Vagina (tissue), 2 donors: ENCODE measurements around the gene FBXL17. TPM values are rescaled to one million over a fixed set of nuclear protein-coding genes. Genes with fewer than 3 reads are reported as not detected.

Experiments used
- DNase-seq, 2 donors: peaks; one replicate each; pipeline ENCODE4 v3.0.0-alpha.2; 2017; ENCODE audit errors: extremely low spot score in 2 of 2
- H3K27ac ChIP-seq: fragments of 200-600 bp; sonication (generic); one replicate; pipeline ENCODE4 v1.5.1; 2019
- H3K27me3 ChIP-seq: fragments of 200-600 bp; sonication (generic); one replicate; pipeline ENCODE4 v1.5.1; 2019
- H3K36me3 ChIP-seq, 2 donors: fragments of 200-600 bp; sonication (generic); one replicate each; pipeline ENCODE4 v1.5.1; 2017 to 2019
- H3K4me1 ChIP-seq: fragments of 200-600 bp; sonication (generic); one replicate; pipeline ENCODE4 v1.5.1; 2019
- H3K4me3 ChIP-seq, 2 donors: fragments of 200-600 bp; sonication (generic); 1 replicate in 1 of 2; 2 replicates in 1 of 2; pipeline ENCODE4 v1.5.1; 2016 to 2019
- H3K9me3 ChIP-seq: fragments of 200-600 bp; sonication (generic); one replicate; pipeline ENCODE4 v1.5.1; 2019
- POLR2A ChIP-seq, 2 donors: fragments of 450-650 bp; IDR thresholded peaks; one replicate each; pipeline ENCODE4 v1.6.1; 2017; ENCODE audit warnings: antibody characterized with exemption in 2 of 2, mild to moderate bottlenecking in 2 of 2, moderate library complexity in 2 of 2
- POLR2AphosphoS5 ChIP-seq, 2 donors: sonication (generic); formaldehyde crosslinking; IDR thresholded peaks; one replicate each; pipeline ENCODE4 v1.9.0; 2017; ENCODE audit warnings: antibody characterized with exemption in 2 of 2, mild to moderate bottlenecking in 2 of 2, low read depth in 1 of 2; ENCODE audit not compliant: insufficient read depth in 1 of 2
- intact Hi-C: fragments of 100-400 bp; cut with DNase I; formaldehyde crosslinking; loops from one replicate; pipeline ENCODE4 v1.15.1; 2023
- total RNA-seq: library from RNA; depleted of rRNA; stranded (reverse); fragments of >200 nt; gene quantifications from one replicate; pipeline ENCODE4 v1.2.3, GENCODE V29; 2016
- TF ChIP-seq, protein P1 (sequence below), 3 experiments: fragments of 450-650 bp in 2 of 3; fragments of 200-600 bp in 1 of 3; sonication (generic) in 1 of 3; IDR thresholded peaks; one replicate each; pipeline ENCODE4 v1.5.1; 2017 to 2019; ENCODE audit warnings: antibody characterized with exemption in 3 of 3, mild to moderate bottlenecking in 2 of 3, moderate library complexity in 2 of 3

Gene FBXL17
- total RNA-seq, 1 donor from 2014 or later: 15.0 TPM

DNA sequence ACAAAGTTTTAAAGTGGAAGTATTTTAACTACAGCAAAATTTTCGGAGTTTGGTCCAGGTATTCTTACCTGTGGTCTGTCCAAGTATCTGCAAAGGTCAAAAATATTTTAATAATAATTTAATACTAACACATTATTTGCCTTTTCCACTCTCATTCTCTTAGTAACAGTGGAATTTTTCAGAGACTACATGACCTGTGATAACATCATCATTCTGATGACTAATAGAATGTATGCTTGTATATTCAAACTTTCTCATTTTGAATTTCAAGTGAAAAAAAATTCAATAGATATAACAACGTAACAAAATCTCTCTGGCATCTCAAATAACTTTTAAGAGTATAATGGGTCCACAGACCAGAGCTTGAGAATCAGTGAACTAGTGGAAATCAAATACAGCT lies 78.3 kb downstream of the FBXL17 start:
- Histone ChIP-seq H3K4me3 (no peak overlapping the region), H3K27ac (no peak overlapping the region), H3K4me1 (no peaks in the 10 kb centered on the region), H3K27me3 (no peaks in the 10 kb centered on the region), H3K36me3 (no peaks in the 10 kb centered on the region), H3K9me3 (no peaks in the 10 kb centered on the region)
- intact Hi-C loops: no loop called here
- no peak for TF ChIP-seq POLR2A (IDR thresholded peaks at IDR 0.05)
- TF ChIP-seq POLR2AphosphoS5 (IDR thresholded peaks at IDR 0.05; ENCODE audit: insufficient read depth in 1 of 2, low read depth in 1 of 2): no peak
- TF ChIP-seq, protein P1, sequence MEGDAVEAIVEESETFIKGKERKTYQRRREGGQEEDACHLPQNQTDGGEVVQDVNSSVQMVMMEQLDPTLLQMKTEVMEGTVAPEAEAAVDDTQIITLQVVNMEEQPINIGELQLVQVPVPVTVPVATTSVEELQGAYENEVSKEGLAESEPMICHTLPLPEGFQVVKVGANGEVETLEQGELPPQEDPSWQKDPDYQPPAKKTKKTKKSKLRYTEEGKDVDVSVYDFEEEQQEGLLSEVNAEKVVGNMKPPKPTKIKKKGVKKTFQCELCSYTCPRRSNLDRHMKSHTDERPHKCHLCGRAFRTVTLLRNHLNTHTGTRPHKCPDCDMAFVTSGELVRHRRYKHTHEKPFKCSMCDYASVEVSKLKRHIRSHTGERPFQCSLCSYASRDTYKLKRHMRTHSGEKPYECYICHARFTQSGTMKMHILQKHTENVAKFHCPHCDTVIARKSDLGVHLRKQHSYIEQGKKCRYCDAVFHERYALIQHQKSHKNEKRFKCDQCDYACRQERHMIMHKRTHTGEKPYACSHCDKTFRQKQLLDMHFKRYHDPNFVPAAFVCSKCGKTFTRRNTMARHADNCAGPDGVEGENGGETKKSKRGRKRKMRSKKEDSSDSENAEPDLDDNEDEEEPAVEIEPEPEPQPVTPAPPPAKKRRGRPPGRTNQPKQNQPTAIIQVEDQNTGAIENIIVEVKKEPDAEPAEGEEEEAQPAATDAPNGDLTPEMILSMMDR (IDR thresholded peaks at IDR 0.05): no peak
- no peak for DNase-seq

DNA sequence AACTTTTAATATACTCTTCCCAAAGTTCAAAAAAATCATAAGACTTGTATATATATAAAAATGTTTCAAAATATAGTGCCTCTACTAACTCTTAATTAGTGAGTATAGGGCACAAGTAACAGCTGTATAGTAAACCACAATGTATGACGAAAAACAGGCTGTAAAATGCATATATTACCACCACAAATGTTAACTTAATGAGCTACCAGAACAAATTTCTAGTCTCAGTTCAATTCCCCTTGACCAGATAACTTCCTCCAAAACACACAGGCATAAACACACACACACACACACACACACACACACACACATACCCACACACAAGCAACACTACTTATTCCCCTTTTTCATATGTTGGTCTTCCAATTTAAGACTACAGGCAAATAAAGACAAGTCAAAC lies 78.8 kb downstream of the FBXL17 start:
- intact Hi-C loops: no loop called here
- H3K27ac ChIP-seq: no peak overlapping the region
- no peak for DNase-seq
- no peaks in the 10 kb centered on the region for H3K9me3 ChIP-seq
- H3K36me3 ChIP-seq: no peaks in the 10 kb centered on the region
- no peaks in the 10 kb centered on the region for H3K4me1 ChIP-seq
- no peak for TF ChIP-seq POLR2AphosphoS5 (IDR thresholded peaks at IDR 0.05; ENCODE audit: insufficient read depth in 1 of 2, low read depth in 1 of 2)
- H3K27me3 ChIP-seq: no peaks in the 10 kb centered on the region
- H3K4me3 ChIP-seq: no peak overlapping the region

DNA sequence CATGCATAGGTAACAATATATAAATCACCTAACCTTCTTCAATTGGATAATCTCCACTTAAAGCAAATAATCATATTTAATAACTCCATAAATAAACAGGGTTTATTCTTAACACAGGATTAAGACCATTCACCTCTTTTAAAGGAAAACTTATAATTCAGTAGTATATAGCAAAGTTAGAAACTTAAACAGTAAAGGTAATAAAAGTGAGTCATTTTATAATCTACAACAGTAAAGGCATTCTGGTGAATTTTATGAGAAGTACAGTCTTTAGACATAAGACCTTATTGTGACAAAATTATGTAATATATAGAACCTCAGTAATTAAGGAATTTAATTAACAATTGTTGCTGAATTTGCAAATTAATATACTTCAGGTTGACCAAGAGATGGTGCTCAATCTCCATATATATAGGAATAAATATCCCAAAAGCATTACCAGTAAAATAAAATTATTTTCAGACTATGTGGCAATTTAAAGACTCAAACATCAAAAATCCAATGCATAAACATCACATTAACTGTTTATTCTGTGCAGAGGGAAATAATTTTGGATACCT lies 84.8 kb downstream of the FBXL17 start:
- no peak for DNase-seq
- no peak overlapping the region for H3K27ac ChIP-seq
- TF ChIP-seq, protein P1 (IDR thresholded peaks at IDR 0.05): no peak
- no peak for TF ChIP-seq POLR2A (IDR thresholded peaks at IDR 0.05)
- no peak for TF ChIP-seq POLR2AphosphoS5 (IDR thresholded peaks at IDR 0.05; ENCODE audit: insufficient read depth in 1 of 2, low read depth in 1 of 2)
- H3K36me3 ChIP-seq: no peaks in the 10 kb centered on the region
- intact Hi-C loops: no loop called here
- H3K4me1 ChIP-seq: no peaks in the 10 kb centered on the region
- H3K4me3 ChIP-seq: no peak overlapping the region
- H3K27me3 ChIP-seq: no peaks in the 10 kb centered on the region
- no peaks in the 10 kb centered on the region for H3K9me3 ChIP-seq

DNA sequence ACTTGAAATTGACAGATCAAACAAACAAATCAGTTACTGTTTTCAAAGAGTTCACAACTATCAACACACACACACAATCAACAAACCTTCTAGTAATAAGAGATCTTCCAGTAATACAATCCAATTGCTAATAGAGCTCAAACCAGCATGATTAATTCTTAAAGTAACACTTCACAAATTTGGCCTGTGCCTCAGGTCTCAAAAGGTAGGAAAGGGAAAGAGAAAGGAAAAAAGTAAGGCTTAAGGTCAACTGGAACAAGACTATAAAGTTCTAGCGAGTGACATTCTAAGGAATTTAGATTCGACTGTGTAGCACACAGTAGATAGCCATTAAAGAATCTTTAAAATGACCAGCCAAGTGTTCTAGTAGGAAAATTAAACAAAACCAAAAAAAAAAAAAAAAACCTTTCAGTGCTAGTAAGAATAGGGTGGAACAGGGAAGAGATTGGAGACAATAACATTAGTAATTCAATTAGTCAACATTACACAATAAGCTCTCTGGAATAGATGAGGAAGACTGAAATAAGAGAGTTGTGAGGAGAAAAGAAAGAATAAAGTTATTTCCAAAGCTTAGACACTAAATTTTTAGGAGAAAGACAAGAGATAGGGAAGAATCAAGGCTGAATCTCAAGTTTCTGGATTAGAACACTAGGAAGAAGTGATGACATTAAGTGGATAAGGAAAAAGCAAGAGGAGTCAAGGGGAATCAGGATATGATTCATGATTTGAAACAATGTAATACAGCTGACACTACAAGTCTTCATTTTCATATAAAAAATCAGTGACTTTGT lies 86.1 kb downstream of the FBXL17 start:
- Histone ChIP-seq H3K4me1 (no peaks in the 10 kb centered on the region), H3K27ac (no peak overlapping the region), H3K9me3 (no peaks in the 10 kb centered on the region), H3K4me3 (no peak overlapping the region), H3K27me3 (no peaks in the 10 kb centered on the region), H3K36me3 (no peaks in the 10 kb centered on the region)
- TF ChIP-seq, protein P1 (IDR thresholded peaks at IDR 0.05): no peak
- TF ChIP-seq POLR2AphosphoS5 (IDR thresholded peaks at IDR 0.05; ENCODE audit: insufficient read depth in 1 of 2, low read depth in 1 of 2): no peak
- TF ChIP-seq POLR2A (IDR thresholded peaks at IDR 0.05): no peak
- intact Hi-C loops: no loop called here
- no peak for DNase-seq

DNA sequence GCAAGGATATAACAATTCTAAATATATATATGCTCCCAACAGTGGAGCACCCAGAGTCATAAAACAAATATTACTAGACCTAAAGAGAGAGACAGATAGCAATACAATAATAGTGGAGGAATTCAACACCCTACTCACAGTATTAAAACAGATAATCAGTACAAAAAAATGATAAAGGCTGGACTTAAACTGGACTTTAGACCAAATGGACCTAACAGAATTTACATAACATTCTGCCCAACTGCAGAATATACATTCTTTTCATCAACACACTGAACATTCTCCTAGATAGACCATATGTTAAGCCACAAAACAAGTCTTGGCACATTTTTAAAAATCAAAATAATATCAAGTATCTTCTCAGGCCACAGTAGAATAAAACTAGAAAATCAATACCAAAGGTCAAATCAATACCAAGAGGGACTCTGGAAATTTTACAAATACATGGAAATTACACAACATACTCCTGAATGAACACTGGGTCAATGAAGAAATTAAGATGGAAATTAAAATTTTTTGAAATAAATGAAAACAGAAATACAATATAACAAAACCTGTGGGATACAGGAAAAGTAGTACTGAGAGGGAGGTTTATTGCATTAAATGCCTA lies 100.8 kb downstream of the FBXL17 start:
- H3K9me3 ChIP-seq: peaks cover 3% of the 10 kb centered on the region
- peaks cover 24% of the 10 kb centered on the region for H3K4me1 ChIP-seq
- H3K27me3 ChIP-seq: no peaks in the 10 kb centered on the region
- no peak overlapping the region for H3K4me3 ChIP-seq
- DNase-seq: no peak
- intact Hi-C loops: no loop called here
- TF ChIP-seq POLR2A (IDR thresholded peaks at IDR 0.05): no peak
- no peak for TF ChIP-seq POLR2AphosphoS5 (IDR thresholded peaks at IDR 0.05; ENCODE audit: insufficient read depth in 1 of 2, low read depth in 1 of 2)
- TF ChIP-seq, protein P1 (IDR thresholded peaks at IDR 0.05): no peak
- H3K36me3 ChIP-seq: no peaks in the 10 kb centered on the region
- no peak overlapping the region for H3K27ac ChIP-seq
